Psoas muscle (tissue), 8 donors: ENCODE results near the gene SRRM3. TPM values are rescaled to one million over a fixed set of nuclear protein-coding genes. Genes with fewer than 3 reads are reported as not detected.

Experiments
- ATAC-seq, 4 donors: fragments of 200-7000 bp; cut with Tn5 transposase; one replicate each; pipeline ENCODE4 v1.9.1; 2020; ENCODE audit warnings: moderate library complexity in 3 of 4, mild to moderate bottlenecking in 2 of 4
- DNase-seq, 2 donors: peaks; one replicate each; pipeline ENCODE4 v3.0.0-alpha.2; 2020
- H3K27ac ChIP-seq: fragments of 200-600 bp; one replicate; pipeline ENCODE4 v1.8.0; 2022
- H3K27me3 ChIP-seq, 3 donors: fragments of 200-600 bp in 1 of 3; one replicate each; pipeline versions ENCODE4 v1.6.1 to v1.8.0; 2013 to 2022; ENCODE audit warnings: low read length in 2 of 3, mild to moderate bottlenecking in 2 of 3, moderate library complexity in 1 of 3; ENCODE audit not compliant: insufficient read depth in 3 of 3
- H3K36me3 ChIP-seq, 2 donors: fragments of 200-600 bp in 1 of 2; one replicate each; pipeline versions ENCODE4 v1.6.1 to v1.8.0; 2013 to 2022; ENCODE audit warnings: low read depth in 1 of 2, mild to moderate bottlenecking in 1 of 2, moderate library complexity in 1 of 2; ENCODE audit not compliant: insufficient read depth in 1 of 2
- H3K4me1 ChIP-seq: fragments of 200-600 bp; one replicate; pipeline ENCODE4 v1.8.0; 2022
- H3K4me3 ChIP-seq: fragments of 200-600 bp; one replicate; pipeline ENCODE4 v1.8.0; 2022; ENCODE audit warnings: mild to moderate bottlenecking
- H3K9me3 ChIP-seq: fragments of 200-600 bp; one replicate; pipeline ENCODE4 v1.8.0; 2022
- WGBS, 3 donors: extraction: QIAGEN DNeasy Blood & Tissue Kit; methylation state at CpG; one replicate each; pipeline versions ENCODE4 v1.1.6 to v1.1.7; 2013; 5-methylcytosine and 5-hydroxymethylcytosine counted together
- intact Hi-C, 2 donors: fragments of 100-400 bp; cut with DNase I; formaldehyde crosslinking; loops; one replicate each; pipeline versions ENCODE4 v1.11.0 to v1.14.2; 2022
- polyA plus RNA-seq, 3 donors: library from polyadenylated mRNA; stranded (reverse); fragments of 200-250 nt; gene quantifications; one replicate each; pipeline ENCODE4 v1.2.3, GENCODE V29; 2013
- total RNA-seq, 4 donors: library from RNA; stranded (reverse); fragmentation: NEBNext Ultra II Directional in 2 of 4; extraction: Animal tissue kit (Norgen Biotek cat#: 25700) in 2 of 4; gene quantifications; one replicate each; pipeline versions ENCODE4 v1.2.1 to v1.2.4, GENCODE V29; 2021 to 2023
- TF ChIP-seq, protein P1 (sequence below): fragments of 200-600 bp; IDR thresholded peaks from one replicate; pipeline ENCODE4 v1.8.0; 2022; ENCODE audit warnings: antibody characterized with exemption
- donor health status: healthy with polysubstance abuse.
- donor health status: DM: no; HTN: no; CAD: no; lungs with moderate emphysema.
- donor health status: Bipolar disorder and iron deficiency.
- donor health status: healthy.
- donor health status: DM: yes; HTN: yes; CAD: no.
- donor health status: DM: no; HTN: no; CAD: no.
- donor health status: DM: no; HTN: no; CAD: no.
- donor health status: DM: yes; HTN: yes; CAD: no.

SRRM3 gene
- total and polyA plus RNA-seq, 7 donors = 0.48 to 5.4 (median 0.69) TPM

DNA sequence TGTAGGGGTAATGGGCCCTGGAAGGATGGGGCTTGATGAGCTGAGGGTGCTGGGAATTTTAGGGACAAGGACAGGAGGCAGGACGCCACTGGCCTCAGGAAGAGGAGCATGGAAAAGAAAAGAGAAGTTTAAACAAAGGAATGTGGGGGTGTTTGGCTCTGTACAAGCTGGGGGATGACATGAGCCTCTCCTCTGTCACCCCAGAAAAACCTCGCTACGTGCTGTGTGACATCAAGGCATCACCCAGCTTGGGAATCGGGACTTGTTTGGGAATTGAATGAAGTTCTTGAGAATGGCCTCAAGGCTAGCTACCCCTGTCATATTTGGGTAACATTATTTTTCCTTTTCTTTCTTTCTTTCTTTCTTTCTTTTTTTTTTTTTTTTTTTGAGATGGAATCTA, 53.1 kb downstream of the SRRM3 start:
- Histone ChIP-seq H3K4me1 (peaks cover 3% of the 10 kb centered on the region), H3K4me3 (no peak overlapping the region), H3K27me3 (peaks cover 0 to 19% (median 14%) of the 10 kb centered on the region in 3 donors), H3K36me3 (no peaks in the 10 kb centered on the region), H3K9me3 (no peaks in the 10 kb centered on the region), H3K27ac (no peak overlapping the region)
- TF ChIP-seq, protein P1, sequence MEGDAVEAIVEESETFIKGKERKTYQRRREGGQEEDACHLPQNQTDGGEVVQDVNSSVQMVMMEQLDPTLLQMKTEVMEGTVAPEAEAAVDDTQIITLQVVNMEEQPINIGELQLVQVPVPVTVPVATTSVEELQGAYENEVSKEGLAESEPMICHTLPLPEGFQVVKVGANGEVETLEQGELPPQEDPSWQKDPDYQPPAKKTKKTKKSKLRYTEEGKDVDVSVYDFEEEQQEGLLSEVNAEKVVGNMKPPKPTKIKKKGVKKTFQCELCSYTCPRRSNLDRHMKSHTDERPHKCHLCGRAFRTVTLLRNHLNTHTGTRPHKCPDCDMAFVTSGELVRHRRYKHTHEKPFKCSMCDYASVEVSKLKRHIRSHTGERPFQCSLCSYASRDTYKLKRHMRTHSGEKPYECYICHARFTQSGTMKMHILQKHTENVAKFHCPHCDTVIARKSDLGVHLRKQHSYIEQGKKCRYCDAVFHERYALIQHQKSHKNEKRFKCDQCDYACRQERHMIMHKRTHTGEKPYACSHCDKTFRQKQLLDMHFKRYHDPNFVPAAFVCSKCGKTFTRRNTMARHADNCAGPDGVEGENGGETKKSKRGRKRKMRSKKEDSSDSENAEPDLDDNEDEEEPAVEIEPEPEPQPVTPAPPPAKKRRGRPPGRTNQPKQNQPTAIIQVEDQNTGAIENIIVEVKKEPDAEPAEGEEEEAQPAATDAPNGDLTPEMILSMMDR = no peak
- intact Hi-C loops = no loop called here
- no peak for DNase-seq
- 74 to 84% (median 83%) methylated on average over 4 of the region's 4 CpGs for WGBS, 3 donors
- ATAC-seq = no peak

DNA sequence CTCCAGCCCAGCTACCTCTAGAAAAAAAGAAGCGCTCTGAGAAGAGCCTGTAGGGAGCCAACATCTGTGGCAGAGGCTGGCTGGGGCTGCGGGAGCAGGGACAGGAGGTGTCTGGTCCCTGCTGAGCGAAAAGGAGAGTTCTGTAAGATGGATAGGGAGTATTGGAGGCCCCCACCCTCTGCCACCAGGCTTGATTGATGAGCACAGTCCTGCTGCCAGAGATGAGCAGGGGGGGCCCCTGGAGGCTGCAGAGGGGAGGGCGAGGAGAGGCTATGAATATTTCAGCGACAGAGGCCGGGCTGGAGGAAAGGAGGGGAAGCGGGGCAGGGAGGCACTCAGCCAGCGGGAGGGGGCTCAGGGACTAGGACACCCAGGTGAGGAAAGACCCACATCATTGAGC, 56.3 kb downstream of the SRRM3 start:
- Histone ChIP-seq H3K9me3 (no peaks in the 10 kb centered on the region), H3K27me3 (peaks cover 0 to 33% (median 14%) of the 10 kb centered on the region in 3 donors), H3K36me3 (no peaks in the 10 kb centered on the region), H3K27ac (no peak overlapping the region), H3K4me3 (no peak overlapping the region), H3K4me1 (peaks cover 3% of the 10 kb centered on the region)
- DNase-seq (no peak), ATAC-seq (no peak)
- TF ChIP-seq, protein P1 = no peak
- intact Hi-C loops = no loop called here
- WGBS, 3 donors = 21 to 34% (median 33%) methylated on average over 8 of the region's 8 CpGs

DNA sequence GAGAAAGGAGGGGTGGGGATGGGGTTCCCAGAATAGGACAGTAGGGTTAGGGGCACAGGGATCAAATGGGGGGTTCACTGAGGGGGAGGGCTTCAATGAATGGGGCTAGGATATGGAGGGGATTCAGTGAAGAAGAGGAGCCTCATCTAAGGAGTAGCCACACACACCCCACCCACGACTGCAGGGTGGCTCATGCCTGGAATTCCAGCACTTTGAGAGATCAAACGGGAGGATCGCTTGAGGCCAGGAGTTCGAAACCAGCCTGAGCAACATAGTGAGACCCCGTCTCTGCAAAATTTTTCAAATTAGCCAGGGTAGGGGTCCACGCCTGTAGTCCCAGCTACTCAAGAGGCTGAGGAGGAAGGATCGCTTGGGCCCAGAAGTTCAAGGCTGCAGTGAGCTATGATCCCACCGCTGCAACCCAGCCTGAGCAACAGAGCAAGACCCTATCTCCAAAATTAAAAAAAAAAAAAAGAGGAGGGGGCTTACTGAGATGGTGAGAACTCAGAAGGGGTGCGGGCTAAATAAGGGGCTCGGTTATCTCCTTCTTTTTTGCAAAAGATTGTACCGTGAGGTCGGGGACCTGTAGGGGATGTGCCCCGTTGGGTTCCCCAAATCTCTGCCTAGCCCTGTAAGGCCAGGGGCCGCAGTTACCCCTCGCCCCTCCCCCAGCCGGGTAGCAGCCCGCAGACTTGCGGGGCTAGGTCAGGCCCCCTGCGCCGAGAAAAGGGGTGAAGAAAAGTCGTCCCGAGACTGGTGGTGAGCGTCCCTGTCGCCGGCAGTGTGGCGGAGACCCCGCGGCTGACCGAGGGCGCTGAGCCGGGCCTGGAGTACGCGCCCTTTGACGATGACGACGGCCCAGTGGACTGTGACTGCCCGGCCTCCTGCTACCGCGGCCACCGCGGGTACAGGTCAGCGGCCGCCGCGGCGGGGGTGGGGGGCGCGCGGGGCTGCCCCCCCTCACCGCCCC, 57.7 kb downstream of the SRRM3 start:
- TF ChIP-seq, protein P1 = no peak

DNA sequence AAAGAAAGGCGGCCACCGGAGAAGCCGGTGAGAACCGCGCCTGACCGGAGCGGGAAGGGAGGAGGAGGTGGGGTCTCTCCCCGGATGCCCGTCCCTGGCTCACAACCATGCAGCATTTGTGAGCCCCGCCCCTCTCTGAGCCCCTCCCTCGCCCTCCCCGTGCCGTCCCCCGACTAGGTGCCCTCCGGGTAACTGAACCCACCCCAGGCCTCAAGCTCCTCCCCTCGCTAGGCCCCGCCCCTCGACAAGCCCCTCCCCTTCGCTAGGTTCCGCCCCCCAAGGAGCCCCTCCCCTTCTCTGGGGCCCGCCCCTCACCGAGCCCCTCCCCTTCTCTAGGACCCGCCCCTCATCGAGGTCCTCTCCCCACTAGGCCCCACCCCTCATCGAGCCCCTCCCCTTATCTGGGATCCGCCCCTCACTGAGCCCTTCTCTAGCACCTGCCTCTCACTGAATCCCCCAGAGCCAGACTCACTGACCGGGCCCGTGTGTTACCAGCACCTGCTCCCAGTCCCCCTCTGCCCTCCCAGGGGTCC, 58.5 kb downstream of the SRRM3 start:
- intact Hi-C loops = loop anchor here in 1 of 2 donors (5.0 kb wide), 1 partner anchor 83 kb away; no protein-coding TSS in a partner anchor
- Histone ChIP-seq H3K27me3 (peaks cover 0 to 33% (median 14%) of the 10 kb centered on the region in 3 donors), H3K36me3 (no peaks in the 10 kb centered on the region), H3K27ac (no peak overlapping the region), H3K9me3 (no peaks in the 10 kb centered on the region), H3K4me1 (peaks cover 3% of the 10 kb centered on the region), H3K4me3 (peak overlapping the region; percentile 53)
- ATAC-seq = peak; percentile 36 to 67 (median 50)
- TF ChIP-seq, protein P1 = no peak
- no peak for DNase-seq
- 1 to 5% (median 3%) methylated on average over 11 to 28 of the region's 28 CpGs for WGBS, 3 donors

More for the DNA sequence above, 57.7 kb downstream of the SRRM3 start:
- ATAC-seq = peak in 2 of 4 donors; percentile 36 to 43
- Histone ChIP-seq H3K27me3 (peaks cover 0 to 33% (median 14%) of the 10 kb centered on the region in 3 donors), H3K27ac (no peak overlapping the region), H3K36me3 (no peaks in the 10 kb centered on the region), H3K4me3 (peak overlapping the region; percentile 53), H3K9me3 (no peaks in the 10 kb centered on the region), H3K4me1 (peaks cover 3% of the 10 kb centered on the region)
- intact Hi-C loops = loop anchor here in 1 of 2 donors (5.0 kb wide), 1 partner anchor 82 kb away; no protein-coding TSS in a partner anchor
- WGBS, 3 donors = 13 to 19% (median 14%) methylated on average over 34 to 50 of the region's 50 CpGs
- DNase-seq = no peak
